Brain microvascular endothelial cell (primary cell): Measurements from ENCODE around the gene MCM10.

Experiments used
- DNase-seq: peaks from one replicate; pipeline ENCODE4 v3.0.0-alpha.2; 2020
- H3K27ac ChIP-seq: fragments of 250-450 bp; sonication (Bioruptor Pico); 2 replicates; pipeline ENCODE4 v1.5.1; 2020; ENCODE audit warnings: mild to moderate bottlenecking, moderate library complexity
- H3K27me3 ChIP-seq: fragments of 250-450 bp; sonication (Bioruptor Pico); replicated peaks from 2 replicates; pipeline ENCODE4 v1.5.1; 2020; ENCODE audit warnings: mild to moderate bottlenecking
- H3K36me3 ChIP-seq: fragments of 250-450 bp; sonication (Bioruptor Pico); replicated peaks from 2 replicates; pipeline ENCODE4 v1.5.1; 2020; ENCODE audit warnings: mild to moderate bottlenecking
- H3K4me3 ChIP-seq: 2 replicates; pipeline ENCODE4 v1.5.1; 2011; ENCODE audit warnings: low read depth, mild to moderate bottlenecking, control low read depth, low read length, moderate library complexity
- in situ Hi-C: cut with HindIII; loops from 2 replicates; pipeline ENCODE4 v1.10.0; 2017; ENCODE audit warnings: low sequenced_read_pairs, low pct_ligation_motif_present
- TF ChIP-seq, protein P1 (sequence below): IDR thresholded peaks from 2 replicates; pipeline ENCODE4 v1.5.1; 2011; ENCODE audit warnings: low read depth, mild to moderate bottlenecking, moderate library complexity, low read length, control low read depth, inconsistent platforms; ENCODE audit errors: missing control alignments

MCM10 gene

DNA sequence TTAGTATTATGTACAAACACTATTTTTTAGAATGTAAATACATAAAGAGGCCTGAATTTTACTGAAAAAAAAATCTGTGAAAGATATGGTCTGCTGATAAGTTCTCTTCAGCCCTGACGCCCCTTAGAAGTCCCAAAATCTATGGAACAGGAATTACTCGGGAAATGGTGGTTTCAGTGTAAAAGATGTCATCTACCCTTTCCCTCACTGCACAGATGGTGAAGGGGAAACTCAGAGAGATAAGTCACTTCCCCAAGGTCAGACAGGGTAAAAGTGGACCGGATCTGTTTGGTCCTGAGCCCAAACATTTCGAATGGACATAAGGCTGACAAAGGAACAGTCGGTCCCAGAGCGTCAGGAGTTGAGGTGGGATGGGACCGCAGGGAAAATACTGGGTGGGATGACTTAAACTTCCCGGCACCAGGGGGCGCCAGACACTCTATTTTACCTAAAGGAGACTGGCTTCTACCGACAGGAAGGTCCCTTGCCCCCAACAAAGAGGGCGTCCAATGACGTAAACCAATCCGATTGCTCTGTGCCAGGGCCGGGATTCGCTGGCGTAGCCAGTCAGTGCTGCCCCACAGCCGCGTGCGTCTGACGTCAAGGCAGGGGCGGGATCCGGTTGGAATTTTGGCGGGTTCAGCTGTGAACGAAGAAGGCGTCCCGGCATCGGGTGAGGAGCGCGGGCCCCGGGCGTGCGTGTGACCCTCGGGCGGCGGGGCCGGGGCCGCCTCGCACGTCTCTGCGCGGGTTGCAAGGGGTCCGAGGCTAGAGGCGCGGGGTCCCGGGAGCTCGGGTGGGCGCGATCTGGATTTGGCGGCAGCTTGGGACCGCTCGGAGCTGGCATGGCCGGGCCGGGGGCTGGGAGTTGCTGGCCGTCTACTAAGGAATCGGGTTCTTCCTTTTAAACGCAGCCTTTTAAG, at the start of gene MCM10:
MCM10 (plus strand) TSS at position 625 of the 923 bp plus-strand sequence. CDS start 2,645 bp downstream, outside the sequence.
- in situ Hi-C loops = no loop called here
- DNase-seq = peak; percentile 99
- TF ChIP-seq, protein P1, sequence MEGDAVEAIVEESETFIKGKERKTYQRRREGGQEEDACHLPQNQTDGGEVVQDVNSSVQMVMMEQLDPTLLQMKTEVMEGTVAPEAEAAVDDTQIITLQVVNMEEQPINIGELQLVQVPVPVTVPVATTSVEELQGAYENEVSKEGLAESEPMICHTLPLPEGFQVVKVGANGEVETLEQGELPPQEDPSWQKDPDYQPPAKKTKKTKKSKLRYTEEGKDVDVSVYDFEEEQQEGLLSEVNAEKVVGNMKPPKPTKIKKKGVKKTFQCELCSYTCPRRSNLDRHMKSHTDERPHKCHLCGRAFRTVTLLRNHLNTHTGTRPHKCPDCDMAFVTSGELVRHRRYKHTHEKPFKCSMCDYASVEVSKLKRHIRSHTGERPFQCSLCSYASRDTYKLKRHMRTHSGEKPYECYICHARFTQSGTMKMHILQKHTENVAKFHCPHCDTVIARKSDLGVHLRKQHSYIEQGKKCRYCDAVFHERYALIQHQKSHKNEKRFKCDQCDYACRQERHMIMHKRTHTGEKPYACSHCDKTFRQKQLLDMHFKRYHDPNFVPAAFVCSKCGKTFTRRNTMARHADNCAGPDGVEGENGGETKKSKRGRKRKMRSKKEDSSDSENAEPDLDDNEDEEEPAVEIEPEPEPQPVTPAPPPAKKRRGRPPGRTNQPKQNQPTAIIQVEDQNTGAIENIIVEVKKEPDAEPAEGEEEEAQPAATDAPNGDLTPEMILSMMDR = peak; percentile 87
- H3K4me3 ChIP-seq = peak within 1 kb of the TSS; percentile 73
- no peaks in the 10 kb centered on the region for H3K27me3 ChIP-seq
- H3K27ac ChIP-seq = no peak within 1 kb of the TSS
- no peaks in the 10 kb centered on the region for H3K36me3 ChIP-seq

DNA sequence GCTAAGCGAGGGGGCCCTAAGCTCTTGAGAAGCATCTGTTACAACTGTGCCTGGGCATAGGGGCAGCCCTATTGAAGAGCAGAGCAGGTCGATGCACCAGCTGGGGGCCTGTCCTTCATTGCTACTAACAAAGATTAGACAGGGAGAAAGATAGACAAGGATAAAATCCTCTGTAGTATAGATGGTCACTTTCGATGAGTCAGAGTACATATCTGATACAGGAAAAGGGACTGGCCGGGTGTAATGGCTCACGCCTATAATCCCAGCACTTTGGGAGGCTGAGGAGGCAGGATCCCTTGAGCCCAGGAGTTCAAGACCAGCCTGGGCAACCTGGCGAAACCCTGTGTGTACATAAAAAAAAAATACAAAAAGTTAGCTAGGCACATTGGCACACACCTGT, 47.8 kb upstream of the MCM10 start:
- Histone ChIP-seq H3K27ac (no peak overlapping the region), H3K4me3 (no peak overlapping the region), H3K36me3 (peaks cover 73% of the 10 kb centered on the region), H3K27me3 (no peaks in the 10 kb centered on the region)
- in situ Hi-C loops = no loop called here
- no peak for DNase-seq
- TF ChIP-seq, protein P1 = no peak

GRCh38 chr10:13115832-13116803, 45.2 kb upstream of the MCM10 start:
- no peak overlapping the region for H3K27ac ChIP-seq
- in situ Hi-C loops = no loop called here
- TF ChIP-seq, protein P1 = no peak
- peaks cover 69% of the 10 kb centered on the region for H3K36me3 ChIP-seq
- no peaks in the 10 kb centered on the region for H3K27me3 ChIP-seq
- no peak for DNase-seq
- H3K4me3 ChIP-seq = no peak overlapping the region

GRCh38 chr10:13117841-13118783, 43.2 kb upstream of the MCM10 start:
- no peaks in the 10 kb centered on the region for H3K27me3 ChIP-seq
- no peak overlapping the region for H3K4me3 ChIP-seq
- no peak for DNase-seq
- in situ Hi-C loops = no loop called here
- no peak overlapping the region for H3K27ac ChIP-seq
- TF ChIP-seq, protein P1 = no peak
- peaks cover 70% of the 10 kb centered on the region for H3K36me3 ChIP-seq
